PC-9 (cell line): ENCODE measurements around the gene PAN3. TPM values are rescaled to one million over a fixed set of nuclear protein-coding genes. Genes with fewer than 3 reads are reported as not detected.

Experiments used
- BruUV-seq: library from RNA; stranded (reverse); fragments of 400-500 nt; replicated peaks from 2 replicates; lab custom pipeline; 2021; lab: Mats Ljungman, UMichigan
- CTCF ChIA-PET: fragments of 300-600 bp; sonication (Branson Sonifier 250); formaldehyde crosslinking; loops from one replicate; lab custom pipeline; 2022; ENCODE audit warnings: antibody characterized with exemption; lab: Charles Lee
- POLR2A ChIA-PET: fragments of 300-600 bp; sonication (Branson Sonifier 250); formaldehyde crosslinking; loops from one replicate; lab custom pipeline; 2022; ENCODE audit warnings: antibody characterized with exemption; ENCODE audit not compliant: unreplicated experiment; lab: Charles Lee
- DNase-seq, 2 experiments: peaks; one replicate each; pipeline versions ENCODE4 v3.0.0 to v3.0.0-alpha.2; 2015 to 2022; ENCODE audit warnings: mixed read lengths in 1 of 2
- H2AFZ ChIP-seq: fragments of 200-600 bp; sonication (generic); 2 replicates; pipeline ENCODE4 v1.8.1; 2017; ENCODE audit warnings: antibody characterized with exemption
- H3F3A ChIP-seq: fragments of 200-600 bp; sonication (generic); 2 replicates; pipeline ENCODE4 v1.8.1; 2017; ENCODE audit warnings: antibody characterized with exemption, mild to moderate bottlenecking, low read depth; ENCODE audit not compliant: insufficient read depth
- H3K27ac ChIP-seq: fragments of 200-600 bp; sonication (generic); 2 replicates; pipeline ENCODE4 v1.6.1; 2016; ENCODE audit warnings: mixed run types
- H3K27me3 ChIP-seq: fragments of 200-600 bp; sonication (generic); 2 replicates; pipeline ENCODE4 v1.6.1; 2016; ENCODE audit warnings: low read depth, mixed run types; ENCODE audit not compliant: insufficient read depth
- H3K36me3 ChIP-seq: fragments of 200-600 bp; sonication (generic); 2 replicates; pipeline ENCODE4 v1.6.1; 2016; ENCODE audit warnings: low read depth, mixed run types
- H3K4me1 ChIP-seq: fragments of 200-600 bp; sonication (generic); replicated peaks from 2 replicates; pipeline ENCODE4 v1.6.1; 2016; ENCODE audit warnings: mixed run types; ENCODE audit not compliant: insufficient read depth
- H3K4me2 ChIP-seq: fragments of 200-600 bp; sonication (generic); 2 replicates; pipeline ENCODE4 v1.6.1; 2017; ENCODE audit warnings: mixed run types
- H3K4me3 ChIP-seq: fragments of 200-600 bp; sonication (generic); 2 replicates; pipeline ENCODE4 v1.6.1; 2016; ENCODE audit warnings: mixed run types
- H3K79me2 ChIP-seq: fragments of 200-600 bp; sonication (generic); 2 replicates; pipeline ENCODE4 v1.6.1; 2017; ENCODE audit warnings: low read depth, mixed run types
- H3K9me2 ChIP-seq: fragments of 200-600 bp; sonication (generic); 2 replicates; pipeline ENCODE4 v1.8.1; 2017; ENCODE audit warnings: mild to moderate bottlenecking; ENCODE audit not compliant: insufficient read depth
- H3K9me3 ChIP-seq: fragments of 200-600 bp; sonication (generic); 2 replicates; pipeline ENCODE4 v1.8.1; 2016; ENCODE audit warnings: low read depth; ENCODE audit not compliant: insufficient read depth
- H4K20me1 ChIP-seq: fragments of 200-600 bp; sonication (generic); 2 replicates; pipeline ENCODE4 v1.8.1; 2017; ENCODE audit not compliant: insufficient read depth
- CTCF ChIP-seq: fragments of 200-600 bp; sonication (generic); conservative IDR thresholded peaks from 2 replicates; pipeline ENCODE4 v1.6.1; 2017; ENCODE audit warnings: mixed run types, antibody characterized with exemption, mild to moderate bottlenecking, moderate library complexity
- EZH2 ChIP-seq: fragments of 200-600 bp; sonication (generic); IDR thresholded peaks from 2 replicates; pipeline ENCODE4 v1.8.0; 2017; ENCODE audit warnings: antibody characterized with exemption, low read depth
- intact Hi-C: fragments of 100-400 bp; cut with micrococcal nuclease; formaldehyde crosslinking; loops from one replicate; pipeline ENCODE4 v1.10.0; 2022; ENCODE audit not compliant: unreplicated experiment
- total RNA-seq: library from RNA; stranded (reverse); gene quantifications from 2 replicates; pipeline ENCODE4 v1.2.3, GENCODE V29; 2021

PAN3 gene
- total RNA-seq, 1 experiment from 2014 or later, result 34.6 TPM

GRCh38 chr13:28283600-28283999 lies 145.3 kb downstream of the PAN3 start:
- Histone ChIP-seq H3K4me2 (no peak overlapping the region), H3K27ac (no peak overlapping the region), H3K9me2 (no peaks in the 10 kb centered on the region), H3K4me1 (no peaks in the 10 kb centered on the region), H3K9me3 (no peaks in the 10 kb centered on the region), H3K27me3 (no peaks in the 10 kb centered on the region), H2AFZ (no peak overlapping the region), H3F3A (no peaks in the 10 kb centered on the region), H3K79me2 (no peaks in the 10 kb centered on the region), H3K4me3 (no peak overlapping the region), H4K20me1 (no peaks in the 10 kb centered on the region), H3K36me3 (peaks cover 6% of the 10 kb centered on the region; the same call in 1 of the 2 replicates)
- ChIA-PET CTCF (no interaction called here), POLR2A (no interaction called here)
- no peak for DNase-seq
- TF ChIP-seq CTCF, result no peak
- no peak for TF ChIP-seq EZH2
- intact Hi-C loops, result no loop called here
- no TSS peak for BruUV-seq

GRCh38 chr13:28286263-28286662 lies 147.9 kb downstream of the PAN3 start:
- H3F3A ChIP-seq, result no peaks in the 10 kb centered on the region
- CTCF ChIA-PET, result no interaction called here

GRCh38 chr13:28297341-28297740 lies 159.0 kb downstream of the PAN3 start:
- H2AFZ ChIP-seq, result no peak overlapping the region
- 0 out of 2 replicates have a peak, but pooled peaks cover under 1% of the 10 kb centered on the region for H4K20me1 ChIP-seq
- no peaks in the 10 kb centered on the region for H3F3A ChIP-seq
- no peaks in the 10 kb centered on the region for H3K27me3 ChIP-seq
- no peak overlapping the region for H3K4me2 ChIP-seq
- H3K4me1 ChIP-seq, result no peaks in the 10 kb centered on the region
- ChIA-PET POLR2A (no interaction called here), CTCF (interaction anchor here (0.5 kb wide), 1 partner anchor 26 kb away, joined by 3 read pairs; no protein-coding TSS in a partner anchor)
- H3K4me3 ChIP-seq, result no peak overlapping the region
- H3K9me3 ChIP-seq, result no peaks in the 10 kb centered on the region
- intact Hi-C loops, result no loop called here
- no TSS peak for BruUV-seq
- no peak overlapping the region for H3K27ac ChIP-seq
- DNase-seq, result no peak
- peaks cover 4% of the 10 kb centered on the region; the same call in 1 of the 2 replicates for H3K36me3 ChIP-seq
- TF ChIP-seq CTCF (no peak), EZH2 (no peak)
- no peaks in the 10 kb centered on the region for H3K9me2 ChIP-seq
- no peaks in the 10 kb centered on the region for H3K79me2 ChIP-seq

More at GRCh38 chr13:28286263-28286662, 147.9 kb downstream of the PAN3 start:
- Histone ChIP-seq H3K36me3 (peaks cover under 1% of the 10 kb centered on the region), H3K4me1 (no peaks in the 10 kb centered on the region), H3K27ac (no peak overlapping the region), H3K4me3 (no peak overlapping the region), H3K9me2 (no peaks in the 10 kb centered on the region), H3K79me2 (no peaks in the 10 kb centered on the region), H3K9me3 (no peaks in the 10 kb centered on the region), H2AFZ (no peak overlapping the region), H3K4me2 (no peak overlapping the region), H3K27me3 (no peaks in the 10 kb centered on the region), H4K20me1 (no peaks in the 10 kb centered on the region)
- BruUV-seq, result no TSS peak
- no peak for DNase-seq
- TF ChIP-seq CTCF (no peak), EZH2 (no peak)
- intact Hi-C loops, result no loop called here
- POLR2A ChIA-PET, result no interaction called here
